A549 (cell line): ENCODE results near the gene FAAP100.
A peak's percentile ranks its signal among the peaks of the same experiment; 100 is the strongest.

Experiments
- HMGXB4 ChIP-seq: fragments of 250-450 bp; sonication (Bioruptor Pico); IDR thresholded peaks from 2 replicates; pipeline ENCODE4 v1.5.0; 2021; ENCODE audit warnings: mild to moderate bottlenecking, moderate library complexity, borderline replicate concordance
- JUN ChIP-seq, 2 experiments: fragments of >200 bp; sonication (Bioruptor Twin); formaldehyde crosslinking; IDR thresholded peaks; 2 replicates in 1 of 2; 3 replicates in 1 of 2; pipeline ENCODE4 v1.6.1; 2016 to 2017
- KDM1A ChIP-seq: fragments of 200-600 bp; sonication (generic); IDR thresholded peaks from 2 replicates; pipeline ENCODE4 v1.6.1; 2016; ENCODE audit warnings: low read depth, mild to moderate bottlenecking
- MAX ChIP-seq: IDR thresholded peaks from 2 replicates; pipeline ENCODE4 v1.6.1; 2012
- POLR2AphosphoS2 ChIP-seq: conservative IDR thresholded peaks from 2 replicates; pipeline ENCODE4 v1.6.1; 2012; ENCODE audit warnings: low read length, improper control_type of control experiment, inconsistent platforms
- TP53 ChIP-seq: fragments of 250-450 bp; sonication (Bioruptor Pico); IDR thresholded peaks from 2 replicates; pipeline ENCODE4 v1.5.0; 2021; ENCODE audit warnings: mild to moderate bottlenecking, moderate library complexity
- USF2 ChIP-seq: fragments of 450-650 bp; IDR thresholded peaks from 2 replicates; pipeline ENCODE4 v1.6.1; 2014; ENCODE audit warnings: antibody characterized with exemption

- no peak for TF ChIP-seq HMGXB4 (CRISPR knock-in tag)
- TF ChIP-seq JUN (IDR thresholded peaks at IDR 0.05), result peak in 1 of 2 experiments; percentile 62; a peak in 1 of 5 replicates
- no peak for TF ChIP-seq KDM1A
- TF ChIP-seq MAX, result peak; percentile 62; the same call in 1 of the 2 replicates
- no peak for TF ChIP-seq POLR2AphosphoS2
- no peak for TF ChIP-seq USF2
- TF ChIP-seq TP53, result no peak
Measured at GRCh38 chr17:81583589-81584342, 31.6 kb upstream of the FAAP100 start.
